ENCODE data around the gene XYLT2. TPM values are rescaled to one million over a fixed set of nuclear protein-coding genes. Genes with fewer than 3 reads are reported as not detected.

Gene XYLT2
- total and polyA plus RNA-seq, 2 of the 13 experiments (the other 11 are each of a cell fraction or from before 2014, with no cell fraction given): 17.0 to 22.1 TPM

DNA sequence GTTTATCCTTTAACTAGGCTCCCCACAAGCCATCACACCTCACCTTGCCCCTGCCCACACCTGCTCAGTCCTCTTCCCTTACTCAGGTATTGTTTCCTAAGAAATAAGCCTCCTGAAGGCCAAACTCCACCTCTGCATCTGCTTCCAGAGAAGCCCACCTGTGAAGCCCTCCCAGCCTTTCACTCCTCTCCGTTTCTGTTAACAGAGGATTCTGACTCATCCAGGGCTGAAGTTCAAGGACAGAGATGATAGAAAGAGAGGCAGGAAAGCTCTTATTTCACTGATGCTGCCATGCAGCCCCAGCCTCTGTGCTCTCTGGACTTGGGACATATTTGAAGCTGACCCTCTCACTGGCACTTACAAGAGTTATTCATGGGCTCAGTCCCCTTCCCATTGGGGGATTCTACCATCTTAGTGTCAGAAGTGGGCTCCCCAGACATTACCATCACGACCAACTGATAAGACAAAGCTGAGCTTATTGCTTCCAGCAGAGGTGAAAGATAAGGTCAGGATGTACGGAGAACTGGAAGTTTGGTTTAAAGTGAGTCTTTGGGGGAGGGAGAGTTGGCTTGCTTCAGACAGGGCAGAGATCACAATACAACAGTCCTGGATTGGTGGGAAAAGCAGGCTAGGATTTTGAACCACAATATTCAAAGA, 35.3 kb upstream of the XYLT2 start:
- in situ Hi-C loops (cut with HindIII; ENCODE audit: extremely low pct_ligation_motif_present, low pct_unique_long_range_greater_than_20kb) (no loop called here), intact Hi-C loops (cut with micrococcal nuclease; ENCODE audit: unreplicated experiment) (no loop called here)
- Histone ChIP-seq H3K4me3 (replicated peaks in 1 of 3; ENCODE audit: insufficient read depth in 1 of 3, low read depth in 2 of 3, low read length in 3 of 3) (no peak overlapping the region), H4K20me1 (ENCODE audit: insufficient read depth, low read length) (no peaks in the 10 kb centered on the region), H3K79me2 (ENCODE audit: insufficient read depth, low read length) (no peaks in the 10 kb centered on the region), H3K4me1 (ENCODE audit: insufficient read depth, low read length) (peaks cover 26% of the 10 kb centered on the region), H3K27ac (ENCODE audit: extremely low read length, insufficient read depth, low read length) (no peak overlapping the region), H3K36me3 (replicated peaks in 1 of 2; ENCODE audit: control insufficient read depth in 1 of 2, insufficient read depth in 2 of 2, low read length in 2 of 2) (no peaks in the 10 kb centered on the region), H3K4me2 (ENCODE audit: low read depth, low read length) (peak overlapping the region; percentile 9; the same call in 1 of the 2 replicates), H2AFZ (ENCODE audit: low read length) (no peak overlapping the region), H3K27me3 (ENCODE audit: control insufficient read depth in 1 of 2, insufficient read depth in 2 of 2, low read length in 2 of 2) (peaks cover 0 to 27% of the 10 kb centered on the region in 2 experiments; a peak in 3 of 5 replicates), H3K9me3 (ENCODE audit: low read length) (no peaks in the 10 kb centered on the region), H3K9ac (ENCODE audit: insufficient read depth, low read depth, low read length) (no peak overlapping the region)
- ChIA-PET POLR2A (no interaction called here), CTCF (ENCODE audit: low intra/inter-chr PET ratio, low total read pairs) (no interaction called here)
- FAIRE-seq (peak; percentile 21), DNase-seq (ENCODE audit: low spot score) (peak; percentile 83), ATAC-seq (peak; percentile 87)
- BruUV-seq (replicated peaks): no TSS peak
- WGBS (ENCODE audit: low lambda C conversion rate): 0% methylated on average over 3 of the region's 3 CpGs
- TF ChIP-seq ZNF460 (CRISPR knock-in tag; IDR thresholded peaks at IDR 0.05; ENCODE audit: borderline replicate concordance): no peak
- TF ChIP-seq HOXA3 (CRISPR knock-in tag; IDR thresholded peaks at IDR 0.05): peak; percentile 26; the same call in 1 of the 2 replicates
- peak; percentile 41; the same call in 1 of the 2 replicates for TF ChIP-seq SAP130 (CRISPR knock-in tag; IDR thresholded peaks at IDR 0.05; ENCODE audit: low read depth)
- TF ChIP-seq ZMYM3 (CRISPR knock-in tag; IDR thresholded peaks at IDR 0.05): 0 out of 2 replicates have a peak, but pooled peaks have one; percentile 25
- TF ChIP-seq ZNF232 (CRISPR knock-in tag; IDR thresholded peaks at IDR 0.05; ENCODE audit: borderline replicate concordance): 0 out of 2 replicates have a peak, but pooled peaks have one; percentile 21
- TF ChIP-seq ZNF652 (CRISPR knock-in tag; IDR thresholded peaks at IDR 0.05; ENCODE audit: borderline replicate concordance, low read depth): peak; percentile 35; the same call in 1 of the 2 replicates
- TF ChIP-seq, protein P1, sequence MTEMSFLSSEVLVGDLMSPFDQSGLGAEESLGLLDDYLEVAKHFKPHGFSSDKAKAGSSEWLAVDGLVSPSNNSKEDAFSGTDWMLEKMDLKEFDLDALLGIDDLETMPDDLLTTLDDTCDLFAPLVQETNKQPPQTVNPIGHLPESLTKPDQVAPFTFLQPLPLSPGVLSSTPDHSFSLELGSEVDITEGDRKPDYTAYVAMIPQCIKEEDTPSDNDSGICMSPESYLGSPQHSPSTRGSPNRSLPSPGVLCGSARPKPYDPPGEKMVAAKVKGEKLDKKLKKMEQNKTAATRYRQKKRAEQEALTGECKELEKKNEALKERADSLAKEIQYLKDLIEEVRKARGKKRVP (CRISPR knock-in tag; IDR thresholded peaks at IDR 0.05): 0 out of 4 replicates have a peak, but pooled peaks of 1 of the 2 experiments have one; percentile 30
- TF ChIP-seq MXD1 (CRISPR knock-in tag; IDR thresholded peaks at IDR 0.05): no peak
- TF ChIP-seq XRCC5 (optimal IDR thresholded peaks at IDR 0.05; ENCODE audit: low read length): peak; percentile 17
- TF ChIP-seq, protein P2, sequence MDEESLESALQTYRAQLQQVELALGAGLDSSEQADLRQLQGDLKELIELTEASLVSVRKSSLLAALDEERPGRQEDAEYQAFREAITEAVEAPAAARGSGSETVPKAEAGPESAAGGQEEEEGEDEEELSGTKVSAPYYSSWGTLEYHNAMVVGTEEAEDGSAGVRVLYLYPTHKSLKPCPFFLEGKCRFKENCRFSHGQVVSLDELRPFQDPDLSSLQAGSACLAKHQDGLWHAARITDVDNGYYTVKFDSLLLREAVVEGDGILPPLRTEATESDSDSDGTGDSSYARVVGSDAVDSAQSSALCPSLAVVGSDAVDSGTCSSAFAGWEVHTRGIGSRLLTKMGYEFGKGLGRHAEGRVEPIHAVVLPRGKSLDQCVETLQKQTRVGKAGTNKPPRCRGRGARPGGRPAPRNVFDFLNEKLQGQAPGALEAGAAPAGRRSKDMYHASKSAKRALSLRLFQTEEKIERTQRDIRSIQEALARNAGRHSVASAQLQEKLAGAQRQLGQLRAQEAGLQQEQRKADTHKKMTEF (CRISPR knock-in tag; IDR thresholded peaks at IDR 0.05): peak; percentile 50; the same call in 1 of the 2 replicates
- TF ChIP-seq ATF3 (CRISPR knock-in tag; IDR thresholded peaks at IDR 0.05): peak; percentile 82; the same call in 1 of the 2 replicates
- peak; percentile 47; the same call in 1 of the 2 replicates for TF ChIP-seq ESRRA (CRISPR knock-in tag; IDR thresholded peaks at IDR 0.05; ENCODE audit: low read depth)
- TF ChIP-seq FOXA3 (CRISPR knock-in tag; IDR thresholded peaks at IDR 0.05): peak; percentile 34; the same call in 1 of the 2 replicates
- TF ChIP-seq ZNF691 (CRISPR knock-in tag; IDR thresholded peaks at IDR 0.05; ENCODE audit: borderline replicate concordance, low read depth): 0 out of 2 replicates have a peak, but pooled peaks have one; percentile 11
- TF ChIP-seq SIX1 (CRISPR knock-in tag; IDR thresholded peaks at IDR 0.05; ENCODE audit: borderline replicate concordance): peak; percentile 71; the same call in 1 of the 2 replicates
- TF ChIP-seq NR2C2 (CRISPR knock-in tag; IDR thresholded peaks at IDR 0.05; ENCODE audit: borderline replicate concordance): peak; percentile 42
- TF ChIP-seq, protein P3, sequence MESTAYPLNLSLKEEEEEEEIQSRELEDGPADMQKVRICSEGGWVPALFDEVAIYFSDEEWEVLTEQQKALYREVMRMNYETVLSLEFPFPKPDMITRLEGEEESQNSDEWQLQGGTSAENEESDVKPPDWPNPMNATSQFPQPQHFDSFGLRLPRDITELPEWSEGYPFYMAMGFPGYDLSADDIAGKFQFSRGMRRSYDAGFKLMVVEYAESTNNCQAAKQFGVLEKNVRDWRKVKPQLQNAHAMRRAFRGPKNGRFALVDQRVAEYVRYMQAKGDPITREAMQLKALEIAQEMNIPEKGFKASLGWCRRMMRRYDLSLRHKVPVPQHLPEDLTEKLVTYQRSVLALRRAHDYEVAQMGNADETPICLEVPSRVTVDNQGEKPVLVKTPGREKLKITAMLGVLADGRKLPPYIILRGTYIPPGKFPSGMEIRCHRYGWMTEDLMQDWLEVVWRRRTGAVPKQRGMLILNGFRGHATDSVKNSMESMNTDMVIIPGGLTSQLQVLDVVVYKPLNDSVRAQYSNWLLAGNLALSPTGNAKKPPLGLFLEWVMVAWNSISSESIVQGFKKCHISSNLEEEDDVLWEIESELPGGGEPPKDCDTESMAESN (CRISPR knock-in tag; conservative IDR thresholded peaks at IDR 0.05): 0 out of 2 replicates have a peak, but pooled peaks have one; percentile 12

All from HepG2 (cell line).